ENCODE results near the gene ST3GAL3.

DNA sequence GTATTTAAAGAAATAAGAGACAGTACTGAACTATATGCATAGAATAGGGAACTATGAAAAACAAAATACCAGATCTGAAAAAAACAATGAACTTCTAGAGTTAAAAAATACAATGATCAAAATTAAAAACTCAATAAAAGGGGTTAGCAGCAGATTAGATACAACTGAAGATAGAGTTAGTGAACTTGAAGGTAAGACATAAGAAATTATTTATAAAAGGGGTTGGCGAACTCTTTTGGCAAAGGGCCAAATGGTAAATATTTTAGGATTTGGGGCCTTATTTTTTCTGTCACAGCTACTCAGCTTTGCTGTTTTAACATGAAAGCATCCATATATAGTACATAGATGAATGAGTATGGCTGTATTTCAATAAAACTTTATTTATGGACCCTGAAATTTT, 111.4 kb downstream of the ST3GAL3 start:
- TF ChIP-seq, protein P1, sequence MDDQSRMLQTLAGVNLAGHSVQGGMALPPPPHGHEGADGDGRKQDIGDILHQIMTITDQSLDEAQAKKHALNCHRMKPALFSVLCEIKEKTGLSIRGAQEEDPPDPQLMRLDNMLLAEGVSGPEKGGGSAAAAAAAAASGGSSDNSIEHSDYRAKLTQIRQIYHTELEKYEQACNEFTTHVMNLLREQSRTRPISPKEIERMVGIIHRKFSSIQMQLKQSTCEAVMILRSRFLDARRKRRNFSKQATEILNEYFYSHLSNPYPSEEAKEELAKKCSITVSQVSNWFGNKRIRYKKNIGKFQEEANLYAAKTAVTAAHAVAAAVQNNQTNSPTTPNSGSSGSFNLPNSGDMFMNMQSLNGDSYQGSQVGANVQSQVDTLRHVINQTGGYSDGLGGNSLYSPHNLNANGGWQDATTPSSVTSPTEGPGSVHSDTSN (CRISPR knock-in tag; IDR thresholded peaks at IDR 0.05; ENCODE audit: borderline replicate concordance) = no peak
- TF ChIP-seq HOXD1 (CRISPR knock-in tag; IDR thresholded peaks at IDR 0.05) (no peak), ZNF567 (CRISPR knock-in tag; IDR thresholded peaks at IDR 0.05; ENCODE audit: borderline replicate concordance) (no peak), ERF (CRISPR knock-in tag; IDR thresholded peaks at IDR 0.05) (no peak), FOXK1 (CRISPR knock-in tag; IDR thresholded peaks at IDR 0.05; ENCODE audit: borderline replicate concordance, low read depth) (no peak), FOXM1 (CRISPR knock-in tag; IDR thresholded peaks at IDR 0.05) (no peak)
- TF ChIP-seq, protein P2, sequence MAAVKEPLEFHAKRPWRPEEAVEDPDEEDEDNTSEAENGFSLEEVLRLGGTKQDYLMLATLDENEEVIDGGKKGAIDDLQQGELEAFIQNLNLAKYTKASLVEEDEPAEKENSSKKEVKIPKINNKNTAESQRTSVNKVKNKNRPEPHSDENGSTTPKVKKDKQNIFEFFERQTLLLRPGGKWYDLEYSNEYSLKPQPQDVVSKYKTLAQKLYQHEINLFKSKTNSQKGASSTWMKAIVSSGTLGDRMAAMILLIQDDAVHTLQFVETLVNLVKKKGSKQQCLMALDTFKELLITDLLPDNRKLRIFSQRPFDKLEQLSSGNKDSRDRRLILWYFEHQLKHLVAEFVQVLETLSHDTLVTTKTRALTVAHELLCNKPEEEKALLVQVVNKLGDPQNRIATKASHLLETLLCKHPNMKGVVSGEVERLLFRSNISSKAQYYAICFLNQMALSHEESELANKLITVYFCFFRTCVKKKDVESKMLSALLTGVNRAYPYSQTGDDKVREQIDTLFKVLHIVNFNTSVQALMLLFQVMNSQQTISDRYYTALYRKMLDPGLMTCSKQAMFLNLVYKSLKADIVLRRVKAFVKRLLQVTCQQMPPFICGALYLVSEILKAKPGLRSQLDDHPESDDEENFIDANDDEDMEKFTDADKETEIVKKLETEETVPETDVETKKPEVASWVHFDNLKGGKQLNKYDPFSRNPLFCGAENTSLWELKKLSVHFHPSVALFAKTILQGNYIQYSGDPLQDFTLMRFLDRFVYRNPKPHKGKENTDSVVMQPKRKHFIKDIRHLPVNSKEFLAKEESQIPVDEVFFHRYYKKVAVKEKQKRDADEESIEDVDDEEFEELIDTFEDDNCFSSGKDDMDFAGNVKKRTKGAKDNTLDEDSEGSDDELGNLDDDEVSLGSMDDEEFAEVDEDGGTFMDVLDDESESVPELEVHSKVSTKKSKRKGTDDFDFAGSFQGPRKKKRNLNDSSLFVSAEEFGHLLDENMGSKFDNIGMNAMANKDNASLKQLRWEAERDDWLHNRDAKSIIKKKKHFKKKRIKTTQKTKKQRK (IDR thresholded peaks at IDR 0.05; ENCODE audit: low read length) = no peak
- TF ChIP-seq, protein P3, sequence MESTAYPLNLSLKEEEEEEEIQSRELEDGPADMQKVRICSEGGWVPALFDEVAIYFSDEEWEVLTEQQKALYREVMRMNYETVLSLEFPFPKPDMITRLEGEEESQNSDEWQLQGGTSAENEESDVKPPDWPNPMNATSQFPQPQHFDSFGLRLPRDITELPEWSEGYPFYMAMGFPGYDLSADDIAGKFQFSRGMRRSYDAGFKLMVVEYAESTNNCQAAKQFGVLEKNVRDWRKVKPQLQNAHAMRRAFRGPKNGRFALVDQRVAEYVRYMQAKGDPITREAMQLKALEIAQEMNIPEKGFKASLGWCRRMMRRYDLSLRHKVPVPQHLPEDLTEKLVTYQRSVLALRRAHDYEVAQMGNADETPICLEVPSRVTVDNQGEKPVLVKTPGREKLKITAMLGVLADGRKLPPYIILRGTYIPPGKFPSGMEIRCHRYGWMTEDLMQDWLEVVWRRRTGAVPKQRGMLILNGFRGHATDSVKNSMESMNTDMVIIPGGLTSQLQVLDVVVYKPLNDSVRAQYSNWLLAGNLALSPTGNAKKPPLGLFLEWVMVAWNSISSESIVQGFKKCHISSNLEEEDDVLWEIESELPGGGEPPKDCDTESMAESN (CRISPR knock-in tag; conservative IDR thresholded peaks at IDR 0.05) = no peak
- TF ChIP-seq, protein P4, sequence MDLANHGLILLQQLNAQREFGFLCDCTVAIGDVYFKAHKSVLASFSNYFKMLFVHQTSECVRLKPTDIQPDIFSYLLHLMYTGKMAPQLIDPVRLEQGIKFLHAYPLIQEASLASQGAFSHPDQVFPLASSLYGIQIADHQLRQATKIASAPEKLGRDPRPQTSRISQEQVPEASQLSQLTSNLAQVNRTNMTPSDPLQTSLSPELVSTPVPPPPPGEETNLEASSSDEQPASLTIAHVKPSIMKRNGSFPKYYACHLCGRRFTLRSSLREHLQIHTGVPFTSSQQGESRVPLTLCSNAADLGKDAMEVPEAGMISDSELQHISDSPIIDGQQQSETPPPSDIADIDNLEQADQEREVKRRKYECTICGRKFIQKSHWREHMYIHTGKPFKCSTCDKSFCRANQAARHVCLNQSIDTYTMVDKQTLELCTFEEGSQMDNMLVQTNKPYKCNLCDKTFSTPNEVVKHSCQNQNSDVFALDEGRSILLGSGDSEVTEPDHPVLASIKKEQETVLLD (CRISPR knock-in tag; IDR thresholded peaks at IDR 0.05; ENCODE audit: low read depth) = no peak
- TF ChIP-seq, protein P5, sequence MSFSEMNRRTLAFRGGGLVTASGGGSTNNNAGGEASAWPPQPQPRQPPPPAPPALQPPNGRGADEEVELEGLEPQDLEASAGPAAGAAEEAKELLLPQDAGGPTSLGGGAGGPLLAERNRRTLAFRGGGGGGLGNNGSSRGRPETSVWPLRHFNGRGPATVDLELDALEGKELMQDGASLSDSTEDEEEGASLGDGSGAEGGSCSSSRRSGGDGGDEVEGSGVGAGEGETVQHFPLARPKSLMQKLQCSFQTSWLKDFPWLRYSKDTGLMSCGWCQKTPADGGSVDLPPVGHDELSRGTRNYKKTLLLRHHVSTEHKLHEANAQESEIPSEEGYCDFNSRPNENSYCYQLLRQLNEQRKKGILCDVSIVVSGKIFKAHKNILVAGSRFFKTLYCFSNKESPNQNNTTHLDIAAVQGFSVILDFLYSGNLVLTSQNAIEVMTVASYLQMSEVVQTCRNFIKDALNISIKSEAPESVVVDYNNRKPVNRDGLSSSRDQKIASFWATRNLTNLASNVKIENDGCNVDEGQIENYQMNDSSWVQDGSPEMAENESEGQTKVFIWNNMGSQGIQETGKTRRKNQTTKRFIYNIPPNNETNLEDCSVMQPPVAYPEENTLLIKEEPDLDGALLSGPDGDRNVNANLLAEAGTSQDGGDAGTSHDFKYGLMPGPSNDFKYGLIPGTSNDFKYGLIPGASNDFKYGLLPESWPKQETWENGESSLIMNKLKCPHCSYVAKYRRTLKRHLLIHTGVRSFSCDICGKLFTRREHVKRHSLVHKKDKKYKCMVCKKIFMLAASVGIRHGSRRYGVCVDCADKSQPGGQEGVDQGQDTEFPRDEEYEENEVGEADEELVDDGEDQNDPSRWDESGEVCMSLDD (CRISPR knock-in tag; IDR thresholded peaks at IDR 0.05; ENCODE audit: borderline replicate concordance) = no peak

Measured in HepG2 (cell line).